MG63 (cell line): ENCODE results near the gene TTL. TPM values are rescaled to one million over a fixed set of nuclear protein-coding genes. Genes with fewer than 3 reads are reported as not detected.

Source experiments
- DNase-seq: peaks from one replicate; pipeline ENCODE4 v3.0.0-alpha.2; 2020
- H3K27me3 ChIP-seq: fragments of 250-450 bp; sonication (Bioruptor Pico); 2 replicates; pipeline ENCODE4 v1.5.1; 2020; ENCODE audit warnings: mild to moderate bottlenecking, moderate library complexity
- H3K36me3 ChIP-seq: fragments of 250-450 bp; sonication (Bioruptor Pico); 2 replicates; pipeline ENCODE4 v1.5.1; 2020; ENCODE audit warnings: mild to moderate bottlenecking, moderate library complexity
- H3K4me3 ChIP-seq: fragments of 250-450 bp; sonication (Bioruptor Pico); 2 replicates; pipeline ENCODE4 v1.5.1; 2020; ENCODE audit warnings: mild to moderate bottlenecking, moderate library complexity
- H3K9me3 ChIP-seq: fragments of 250-450 bp; sonication (Bioruptor Pico); 2 replicates; pipeline ENCODE4 v1.5.1; 2020; ENCODE audit warnings: mild to moderate bottlenecking, moderate library complexity
- total RNA-seq: library from RNA; depleted of rRNA; stranded (reverse); fragments of >200 nt; shearing (Covaris generic); gene quantifications from 2 replicates; pipeline ENCODE4 v1.2.3, GENCODE V29; 2014; ENCODE audit warnings: low replicate concordance

Gene TTL
- total RNA-seq, 1 experiment from 2014 or later, result 49.8 TPM

DNA sequence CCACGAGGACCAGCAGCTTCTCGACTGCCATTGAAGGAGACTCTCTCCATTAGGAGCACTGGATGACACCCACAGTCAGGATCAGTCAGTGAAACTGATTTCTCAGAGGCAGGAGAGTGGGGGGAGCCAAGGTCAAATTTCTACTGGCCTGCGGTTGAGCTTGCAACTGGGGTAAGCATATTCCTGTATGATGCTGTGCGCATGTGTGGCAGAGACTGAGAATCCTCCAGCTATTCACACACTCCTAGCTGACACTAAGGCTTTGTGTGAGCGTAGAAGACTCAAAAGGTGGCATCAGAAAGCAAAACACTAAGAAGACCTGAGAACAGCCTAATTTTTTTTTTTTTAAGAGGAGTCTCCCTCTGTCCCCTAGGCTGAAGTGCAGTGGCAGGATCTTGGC, 19.8 kb upstream of the TTL start:
- Histone ChIP-seq H3K9me3 (peaks cover 6% of the 10 kb centered on the region), H3K4me3 (no peak overlapping the region), H3K27me3 (no peaks in the 10 kb centered on the region; the same call in 1 of the 2 replicates), H3K36me3 (no peaks in the 10 kb centered on the region)
- no peak for DNase-seq

DNA sequence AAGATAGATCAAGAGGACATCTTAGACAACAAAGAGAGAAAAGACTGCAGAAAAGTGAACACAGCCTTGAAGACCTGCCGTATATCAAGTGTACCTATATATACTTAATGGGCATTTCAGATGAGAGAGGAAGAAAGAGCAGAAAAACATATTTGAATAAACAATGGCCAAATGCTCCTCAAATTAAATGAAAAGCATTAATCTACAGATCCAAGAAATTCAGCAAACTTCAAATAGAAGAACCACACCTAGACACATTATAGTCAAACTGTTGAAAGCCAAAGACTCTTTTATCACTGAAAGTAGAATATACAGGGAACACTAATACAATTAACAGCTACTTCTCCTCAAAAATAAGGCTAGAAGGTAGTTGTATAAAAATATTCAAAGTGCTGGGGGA, 18.7 kb upstream of the TTL start:
- Histone ChIP-seq H3K27me3 (no peaks in the 10 kb centered on the region; the same call in 1 of the 2 replicates), H3K36me3 (no peaks in the 10 kb centered on the region), H3K4me3 (no peak overlapping the region), H3K9me3 (peaks cover 6% of the 10 kb centered on the region)
- no peak for DNase-seq

DNA sequence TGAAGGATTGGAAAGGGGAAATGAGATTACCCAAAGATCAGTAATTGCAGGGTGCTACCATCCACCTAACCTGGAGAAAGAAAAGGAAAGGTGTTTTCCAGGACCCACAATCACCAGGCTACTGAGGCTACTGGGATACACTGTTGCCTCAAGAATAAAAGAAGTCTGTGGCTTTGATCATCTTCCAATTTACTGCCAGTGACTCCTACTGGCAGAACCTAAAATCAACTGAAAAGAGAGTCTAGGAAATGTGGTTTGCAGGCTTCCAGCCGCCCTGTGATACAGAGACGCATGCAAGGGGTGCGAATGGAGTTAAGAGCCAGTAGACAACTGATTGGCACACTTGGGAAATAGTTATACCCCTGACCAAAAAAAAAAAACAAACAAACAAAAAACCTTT, 16.6 kb upstream of the TTL start:
- H3K9me3 ChIP-seq, result peaks cover 10% of the 10 kb centered on the region
- H3K27me3 ChIP-seq, result no peaks in the 10 kb centered on the region; the same call in 1 of the 2 replicates
- H3K4me3 ChIP-seq, result no peak overlapping the region
- no peaks in the 10 kb centered on the region for H3K36me3 ChIP-seq
- no peak for DNase-seq

- no peak for DNase-seq
- no peaks in the 10 kb centered on the region for H3K36me3 ChIP-seq
- H3K27me3 ChIP-seq, result no peaks in the 10 kb centered on the region
- 0 out of 2 replicates have a peak, but pooled peaks cover 4% of the 10 kb centered on the region for H3K9me3 ChIP-seq
- no peak overlapping the region for H3K4me3 ChIP-seq
Measured at GRCh38 chr2:112472547-112473263, 9.3 kb upstream of the TTL start.

DNA sequence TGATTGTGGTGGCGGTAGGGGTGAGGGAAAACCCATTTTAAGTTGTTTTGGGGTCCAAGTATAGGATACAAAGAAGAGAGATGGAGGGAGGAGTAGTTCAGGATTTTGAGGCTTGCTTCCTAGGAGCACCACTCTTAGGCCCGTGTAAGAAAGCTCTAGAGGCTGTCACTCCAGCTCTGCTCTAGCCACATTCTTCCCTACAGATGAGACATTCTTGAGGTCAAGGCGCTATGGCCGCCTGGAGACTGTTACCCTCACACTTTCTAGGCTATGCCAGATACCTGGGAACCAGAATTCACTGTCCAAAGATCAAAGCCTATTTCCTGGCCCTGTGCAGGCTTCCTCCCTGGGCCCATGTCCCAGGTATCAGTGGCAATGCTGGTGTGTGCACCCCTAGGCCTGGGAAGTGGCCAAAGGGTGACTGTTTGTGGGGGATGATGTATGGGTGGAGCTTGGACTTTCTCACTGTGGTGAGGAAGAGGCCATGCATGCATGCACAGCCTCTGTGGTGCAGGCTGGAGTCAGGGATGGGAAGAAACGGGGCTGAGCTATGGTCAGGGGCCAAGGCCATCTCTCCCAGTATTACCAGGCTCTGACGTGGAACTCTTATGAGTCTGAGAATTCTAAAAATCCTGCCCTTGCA, 7.0 kb upstream of the TTL start:
- Histone ChIP-seq H3K9me3 (no peaks in the 10 kb centered on the region), H3K4me3 (no peak overlapping the region), H3K36me3 (no peaks in the 10 kb centered on the region), H3K27me3 (no peaks in the 10 kb centered on the region)
- DNase-seq, result peak; percentile 33

DNA sequence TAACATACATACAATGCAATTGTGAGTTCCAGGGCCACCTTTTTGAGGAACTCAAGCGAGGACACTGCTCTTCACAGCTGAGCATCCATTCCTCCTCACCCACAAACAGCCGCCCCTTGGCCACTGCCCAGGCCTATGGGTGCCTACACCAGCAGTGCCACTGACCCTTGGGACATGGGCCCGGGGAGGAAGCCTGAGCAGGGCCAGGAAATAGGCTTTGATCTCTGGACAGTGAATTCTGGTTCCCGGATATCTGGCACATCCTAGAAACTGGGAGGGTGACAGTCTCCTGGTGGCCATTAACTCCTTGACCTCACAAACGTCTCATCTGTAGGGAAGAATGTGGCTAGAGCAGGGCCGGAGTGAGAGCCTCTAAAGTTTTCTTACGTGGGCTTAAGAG, 5.5 kb upstream of the TTL start:
- no peaks in the 10 kb centered on the region for H3K27me3 ChIP-seq
- no peak for DNase-seq
- H3K4me3 ChIP-seq, result no peak overlapping the region
- H3K9me3 ChIP-seq, result no peaks in the 10 kb centered on the region
- H3K36me3 ChIP-seq, result no peaks in the 10 kb centered on the region

DNA sequence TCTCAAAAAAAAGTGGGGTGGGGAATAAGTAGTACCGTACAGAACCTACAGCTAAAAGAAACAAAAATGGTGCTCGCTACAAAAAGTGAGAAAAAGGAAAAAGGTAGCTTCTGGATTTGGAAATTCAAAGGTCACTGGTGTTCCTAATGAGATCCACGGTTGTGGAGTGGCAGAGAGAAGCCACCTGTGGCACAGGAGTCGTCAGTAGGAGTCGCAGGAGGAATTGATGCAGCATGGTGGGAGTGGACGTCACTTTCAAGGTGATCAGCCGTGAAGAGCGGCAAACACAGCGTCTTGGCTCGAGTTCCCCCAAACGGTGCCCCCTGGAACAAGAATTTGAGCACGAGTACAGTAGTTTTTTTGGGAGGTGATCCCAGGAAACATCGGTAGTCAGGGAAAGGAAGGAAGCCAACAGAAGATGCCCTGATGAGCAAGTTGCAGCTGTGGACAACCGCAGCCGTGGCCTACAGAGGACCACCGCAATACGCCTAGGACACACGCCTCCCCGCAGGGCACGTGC, 1.4 kb upstream of the TTL start:
- peak overlapping the region; percentile 77 for H3K4me3 ChIP-seq
- H3K27me3 ChIP-seq, result no peaks in the 10 kb centered on the region
- no peak for DNase-seq
- H3K36me3 ChIP-seq, result peaks cover 24% of the 10 kb centered on the region
- no peaks in the 10 kb centered on the region for H3K9me3 ChIP-seq

DNA sequence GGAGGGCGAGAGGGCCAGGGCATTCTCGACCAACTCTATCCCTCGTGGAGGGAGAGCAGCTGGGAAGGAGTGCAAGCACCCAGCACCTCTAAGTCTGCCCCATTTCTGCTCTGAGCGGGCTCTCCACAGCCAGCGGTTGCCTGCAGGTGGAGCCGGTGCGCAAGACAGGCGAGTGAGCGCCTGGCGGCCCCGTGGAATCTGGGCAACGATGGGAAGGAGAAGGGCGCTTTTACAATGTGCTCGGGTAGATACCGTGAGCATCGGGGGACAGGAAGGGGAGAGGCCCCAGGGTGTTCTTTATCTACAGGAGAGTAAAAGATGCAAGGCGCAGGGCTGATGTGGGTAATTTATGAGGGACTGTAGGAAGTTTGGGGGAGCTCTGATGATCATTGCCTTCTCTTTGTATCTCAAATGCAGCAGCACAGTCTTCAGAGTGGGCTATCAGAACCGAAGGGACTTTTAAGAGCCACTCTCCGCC, 867 bp upstream of the TTL start:
- Histone ChIP-seq H3K36me3 (peaks cover 29% of the 10 kb centered on the region), H3K4me3 (peak overlapping the region; percentile 77), H3K27me3 (no peaks in the 10 kb centered on the region), H3K9me3 (no peaks in the 10 kb centered on the region)
- peak; percentile 82 for DNase-seq

DNA sequence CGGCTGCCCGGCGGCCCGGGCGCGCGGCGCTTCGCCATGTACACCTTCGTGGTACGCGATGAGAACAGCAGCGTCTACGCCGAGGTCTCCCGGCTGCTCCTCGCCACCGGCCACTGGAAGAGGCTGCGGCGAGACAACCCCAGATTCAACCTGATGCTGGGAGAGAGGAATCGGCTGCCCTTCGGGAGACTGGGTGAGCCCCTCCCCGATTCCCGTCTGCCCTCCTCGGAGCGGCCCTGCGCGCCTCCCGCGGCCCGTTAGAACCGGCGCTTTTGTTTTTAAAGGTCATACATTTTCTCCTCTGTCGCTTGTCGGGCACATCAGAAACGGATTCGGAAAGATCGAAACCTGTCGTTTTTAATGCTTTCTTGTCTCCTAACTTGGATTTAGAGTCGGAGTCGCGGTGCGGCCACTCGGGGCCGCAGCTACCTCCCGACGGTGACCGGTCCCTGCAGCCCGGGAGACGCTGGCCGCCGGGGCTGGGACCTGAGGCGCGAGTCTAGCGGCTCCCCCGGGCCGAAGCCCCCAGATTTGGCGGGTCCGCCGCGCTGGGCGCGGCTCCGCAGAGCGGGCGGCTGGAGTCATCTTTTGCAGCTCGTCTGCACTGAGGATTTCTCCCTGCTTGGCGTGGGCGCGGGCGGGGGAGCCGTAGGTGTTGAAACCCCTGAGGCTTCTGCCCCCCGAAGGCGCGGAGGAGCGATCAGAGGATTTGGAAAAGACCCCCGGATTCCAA, 519 bp downstream of the TTL start:
- Histone ChIP-seq H3K9me3 (no peaks in the 10 kb centered on the region), H3K4me3 (peak overlapping the region; percentile 88), H3K36me3 (peaks cover 33% of the 10 kb centered on the region), H3K27me3 (no peaks in the 10 kb centered on the region)
- DNase-seq, result peak; percentile 53

DNA sequence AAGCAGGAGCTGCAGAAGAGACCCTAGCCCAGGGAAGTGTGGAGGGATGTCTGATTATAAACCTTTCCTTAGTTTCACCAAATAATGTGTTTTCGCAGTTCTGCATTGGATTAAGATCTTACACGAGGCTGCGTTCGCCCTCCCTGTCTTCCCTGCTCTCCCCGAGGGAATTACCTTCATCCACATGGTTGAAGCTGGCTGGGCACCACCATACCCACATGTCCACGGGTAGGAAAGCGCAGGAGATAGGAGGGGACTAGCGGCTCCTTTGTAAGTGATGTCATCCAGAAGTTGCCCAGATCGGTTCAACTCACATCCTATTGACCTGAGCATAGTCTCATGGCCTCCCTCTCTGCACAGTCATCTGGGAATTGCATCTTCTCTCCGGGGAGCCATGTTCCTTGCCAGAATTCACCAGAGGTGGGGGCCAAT, 1.1 kb downstream of the TTL start:
- Histone ChIP-seq H3K9me3 (no peaks in the 10 kb centered on the region), H3K4me3 (peak overlapping the region; percentile 88), H3K36me3 (peaks cover 33% of the 10 kb centered on the region), H3K27me3 (no peaks in the 10 kb centered on the region)
- DNase-seq, result peak; percentile 71

GRCh38 chr2:112483831-112484230, 1.9 kb downstream of the TTL start:
- no peak for DNase-seq
- Histone ChIP-seq H3K4me3 (peak overlapping the region; percentile 88), H3K27me3 (no peaks in the 10 kb centered on the region), H3K36me3 (peaks cover 37% of the 10 kb centered on the region), H3K9me3 (no peaks in the 10 kb centered on the region)

DNA sequence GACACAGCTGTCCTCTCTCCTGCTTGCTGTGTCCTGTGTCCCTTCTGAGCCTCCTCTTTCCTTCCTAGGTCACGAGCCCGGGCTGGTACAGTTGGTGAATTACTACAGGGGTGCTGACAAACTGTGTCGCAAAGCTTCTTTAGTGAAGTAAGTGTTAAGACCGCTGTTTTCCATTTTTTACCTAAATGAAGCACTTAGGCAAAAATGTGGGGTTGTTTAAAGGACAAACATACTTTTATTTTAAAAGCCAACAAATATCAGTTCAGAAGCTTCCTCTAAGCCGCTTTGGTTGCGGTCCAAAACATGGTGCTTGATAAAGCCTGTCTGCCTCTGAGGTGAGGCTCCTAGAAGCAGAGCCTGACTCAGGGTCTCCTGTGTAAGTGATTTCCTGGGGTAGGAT, 3.9 kb downstream of the TTL start:
- no peak for DNase-seq
- H3K4me3 ChIP-seq, result no peak overlapping the region
- H3K27me3 ChIP-seq, result no peaks in the 10 kb centered on the region
- H3K9me3 ChIP-seq, result no peaks in the 10 kb centered on the region
- peaks cover 49% of the 10 kb centered on the region for H3K36me3 ChIP-seq

DNA sequence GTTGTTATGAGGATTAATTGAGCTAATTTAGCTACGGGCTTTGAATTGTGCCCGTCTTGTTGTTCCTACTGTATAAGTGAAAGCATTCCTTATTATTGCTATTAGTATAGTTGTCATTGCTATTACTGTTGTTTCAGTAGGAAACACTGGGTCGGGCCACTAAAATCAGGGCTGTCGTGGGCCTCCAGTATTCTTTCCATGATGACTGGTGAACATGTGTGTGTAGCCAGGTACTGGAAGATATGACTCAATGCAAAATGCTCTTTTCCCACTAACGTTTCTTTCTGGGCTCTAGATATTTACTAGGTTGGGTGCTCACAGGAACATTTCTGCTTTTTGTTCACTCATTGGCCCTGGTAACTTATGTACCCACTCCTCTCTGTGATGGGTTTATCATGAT, 4.9 kb downstream of the TTL start:
- DNase-seq, result no peak
- Histone ChIP-seq H3K36me3 (peaks cover 55% of the 10 kb centered on the region), H3K4me3 (no peak overlapping the region), H3K9me3 (no peaks in the 10 kb centered on the region), H3K27me3 (no peaks in the 10 kb centered on the region)

- Histone ChIP-seq H3K36me3 (peaks cover 56% of the 10 kb centered on the region), H3K4me3 (no peak overlapping the region), H3K9me3 (no peaks in the 10 kb centered on the region), H3K27me3 (no peaks in the 10 kb centered on the region)
- no peak for DNase-seq
Measured at GRCh38 chr2:112487444-112487961, 5.5 kb downstream of the TTL start.

GRCh38 chr2:112488201-112488600, 6.2 kb downstream of the TTL start:
- Histone ChIP-seq H3K4me3 (no peak overlapping the region), H3K27me3 (no peaks in the 10 kb centered on the region), H3K9me3 (no peaks in the 10 kb centered on the region), H3K36me3 (peaks cover 51% of the 10 kb centered on the region)
- DNase-seq, result no peak

DNA sequence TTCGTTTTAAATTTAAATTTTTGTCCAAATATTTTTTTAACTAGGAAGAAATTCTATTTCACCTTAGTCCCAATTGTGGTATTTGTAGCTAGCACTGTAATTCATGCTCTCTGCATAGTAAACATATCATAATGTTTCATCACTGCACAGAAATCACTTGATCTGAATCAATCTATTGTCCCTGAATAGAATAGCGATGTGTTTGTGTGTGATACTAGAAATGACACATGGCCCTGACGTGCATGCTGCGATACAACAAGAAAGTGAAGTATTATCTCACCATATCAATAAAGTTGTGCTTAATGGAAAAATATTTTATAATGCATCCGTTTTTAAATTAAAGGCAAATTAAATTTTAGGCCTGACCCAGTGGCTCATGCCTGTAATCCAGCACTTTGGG, 10.0 kb downstream of the TTL start:
- H3K9me3 ChIP-seq, result no peaks in the 10 kb centered on the region
- no peaks in the 10 kb centered on the region for H3K27me3 ChIP-seq
- no peak overlapping the region for H3K4me3 ChIP-seq
- H3K36me3 ChIP-seq, result peaks cover 46% of the 10 kb centered on the region
- no peak for DNase-seq

GRCh38 chr2:112493048-112493447, 11.1 kb downstream of the TTL start:
- Histone ChIP-seq H3K9me3 (no peaks in the 10 kb centered on the region), H3K36me3 (peaks cover 48% of the 10 kb centered on the region), H3K27me3 (no peaks in the 10 kb centered on the region), H3K4me3 (no peak overlapping the region)
- DNase-seq, result no peak
